Muscle layer of colon (tissue), 2 donors: ENCODE measurements around the gene PIGN.

Experiments
- H3K27ac ChIP-seq: one replicate; pipeline ENCODE4 v1.7.0; 2013; ENCODE audit warnings: low read depth, mild to moderate bottlenecking, low read length, moderate library complexity
- H3K27me3 ChIP-seq, 2 donors: one replicate each; pipeline ENCODE4 v1.7.0; 2013; ENCODE audit warnings: low read length in 2 of 2, mild to moderate bottlenecking in 2 of 2; ENCODE audit not compliant: insufficient read depth in 2 of 2, control insufficient read depth in 1 of 2
- H3K36me3 ChIP-seq: one replicate; pipeline ENCODE4 v1.7.0; 2013; ENCODE audit warnings: mild to moderate bottlenecking, low read length; ENCODE audit not compliant: insufficient read depth
- H3K4me1 ChIP-seq: one replicate; pipeline ENCODE4 v1.7.0; 2013; ENCODE audit warnings: mild to moderate bottlenecking, low read length; ENCODE audit not compliant: insufficient read depth
- H3K4me3 ChIP-seq, 2 donors: one replicate each; pipeline ENCODE4 v1.7.0; 2013; ENCODE audit warnings: low read length in 2 of 2, low read depth in 1 of 2, mild to moderate bottlenecking in 1 of 2, moderate library complexity in 1 of 2
- H3K9ac ChIP-seq: one replicate; pipeline ENCODE4 v1.7.0; 2013; ENCODE audit warnings: low read length
- H3K9me3 ChIP-seq: one replicate; pipeline ENCODE4 v1.7.0; 2013; ENCODE audit warnings: mild to moderate bottlenecking, low read length
- donor health status: abdominal sarcoma.
- donor health status: Adenocarcinoma of cecum.

The PIGN gene

GRCh38 chr18:62105376-62105775 lies 81.5 kb downstream of the PIGN start:
- Histone ChIP-seq H3K4me3 (no peak overlapping the region), H3K4me1 (no peaks in the 10 kb centered on the region), H3K9ac (no peak overlapping the region), H3K9me3 (no peaks in the 10 kb centered on the region), H3K36me3 (no peaks in the 10 kb centered on the region), H3K27ac (no peak overlapping the region), H3K27me3 (no peaks in the 10 kb centered on the region)

- no peaks in the 10 kb centered on the region for H3K36me3 ChIP-seq
Observed at GRCh38 chr18:62102221-62102620, 84.6 kb downstream of the PIGN start.

GRCh38 chr18:62101321-62101721 lies 85.5 kb downstream of the PIGN start:
- no peaks in the 10 kb centered on the region for H3K36me3 ChIP-seq
- peaks cover 6% of the 10 kb centered on the region for H3K9me3 ChIP-seq
- no peak overlapping the region for H3K27ac ChIP-seq
- H3K4me3 ChIP-seq = no peak overlapping the region
- H3K9ac ChIP-seq = no peak overlapping the region
- H3K4me1 ChIP-seq = no peaks in the 10 kb centered on the region
- H3K27me3 ChIP-seq = no peaks in the 10 kb centered on the region

More at GRCh38 chr18:62102221-62102620, 84.6 kb downstream of the PIGN start:
- no peak overlapping the region for H3K9ac ChIP-seq
- no peaks in the 10 kb centered on the region for H3K4me1 ChIP-seq
- no peak overlapping the region for H3K27ac ChIP-seq
- no peak overlapping the region for H3K4me3 ChIP-seq
- H3K27me3 ChIP-seq = no peaks in the 10 kb centered on the region
- H3K9me3 ChIP-seq = peaks cover 6% of the 10 kb centered on the region

- Histone ChIP-seq H3K9me3 (peaks cover 6% of the 10 kb centered on the region), H3K4me3 (no peak overlapping the region), H3K27me3 (no peaks in the 10 kb centered on the region), H3K36me3 (no peaks in the 10 kb centered on the region), H3K27ac (no peak overlapping the region), H3K9ac (no peak overlapping the region), H3K4me1 (no peaks in the 10 kb centered on the region)
Observed at GRCh38 chr18:62098960-62099359, 87.9 kb downstream of the PIGN start.

- Histone ChIP-seq H3K36me3 (no peaks in the 10 kb centered on the region), H3K4me1 (no peaks in the 10 kb centered on the region), H3K4me3 (no peak overlapping the region), H3K9ac (no peak overlapping the region), H3K9me3 (peaks cover 6% of the 10 kb centered on the region), H3K27me3 (no peaks in the 10 kb centered on the region), H3K27ac (no peak overlapping the region)
Observed at GRCh38 chr18:62097698-62098097, 89.2 kb downstream of the PIGN start.

- H3K9me3 ChIP-seq = no peaks in the 10 kb centered on the region
- peaks cover 9% of the 10 kb centered on the region for H3K36me3 ChIP-seq
- H3K27ac ChIP-seq = no peak overlapping the region
- no peaks in the 10 kb centered on the region for H3K4me1 ChIP-seq
- no peaks in the 10 kb centered on the region for H3K27me3 ChIP-seq
- no peak overlapping the region for H3K9ac ChIP-seq
- H3K4me3 ChIP-seq = no peak overlapping the region
Observed at GRCh38 chr18:62091487-62092120, 95.3 kb downstream of the PIGN start.

GRCh38 chr18:62089174-62089573 lies 97.7 kb downstream of the PIGN start:
- H3K4me3 ChIP-seq = no peak overlapping the region

GRCh38 chr18:62088156-62088555 lies 98.7 kb downstream of the PIGN start:
- H3K36me3 ChIP-seq = peaks cover 16% of the 10 kb centered on the region
- H3K9ac ChIP-seq = no peak overlapping the region
- no peak overlapping the region for H3K27ac ChIP-seq
- H3K4me3 ChIP-seq = no peak overlapping the region
- no peaks in the 10 kb centered on the region for H3K9me3 ChIP-seq
- no peaks in the 10 kb centered on the region for H3K4me1 ChIP-seq
- H3K27me3 ChIP-seq = no peaks in the 10 kb centered on the region

More at GRCh38 chr18:62089174-62089573, 97.7 kb downstream of the PIGN start:
- Histone ChIP-seq H3K27ac (no peak overlapping the region), H3K9ac (no peak overlapping the region), H3K27me3 (no peaks in the 10 kb centered on the region), H3K4me1 (no peaks in the 10 kb centered on the region), H3K9me3 (no peaks in the 10 kb centered on the region), H3K36me3 (peaks cover 16% of the 10 kb centered on the region)

GRCh38 chr18:62085756-62086155 lies 101.1 kb downstream of the PIGN start:
- peaks cover 16% of the 10 kb centered on the region for H3K36me3 ChIP-seq
- no peak overlapping the region for H3K9ac ChIP-seq
- no peak overlapping the region for H3K4me3 ChIP-seq
- H3K27ac ChIP-seq = no peak overlapping the region
- no peaks in the 10 kb centered on the region for H3K9me3 ChIP-seq
- H3K4me1 ChIP-seq = no peaks in the 10 kb centered on the region
- H3K27me3 ChIP-seq = no peaks in the 10 kb centered on the region

- Histone ChIP-seq H3K27ac (no peak overlapping the region), H3K9me3 (no peaks in the 10 kb centered on the region), H3K9ac (no peak overlapping the region), H3K4me3 (no peak overlapping the region), H3K36me3 (peaks cover 10% of the 10 kb centered on the region), H3K4me1 (no peaks in the 10 kb centered on the region), H3K27me3 (no peaks in the 10 kb centered on the region)
Observed at GRCh38 chr18:62081761-62082294, 105.0 kb downstream of the PIGN start.

- Histone ChIP-seq H3K27ac (no peak overlapping the region), H3K4me1 (no peaks in the 10 kb centered on the region), H3K9ac (no peak overlapping the region), H3K4me3 (no peak overlapping the region), H3K36me3 (peaks cover 7% of the 10 kb centered on the region), H3K27me3 (no peaks in the 10 kb centered on the region), H3K9me3 (no peaks in the 10 kb centered on the region)
Observed at GRCh38 chr18:62081248-62081647, 105.6 kb downstream of the PIGN start.
